ENCODE measurements around the gene ZFAND2B.

Gene ZFAND2B

GRCh38 chr2:219218217-219218731 is 11.7 kb downstream of the ZFAND2B start:
- Histone ChIP-seq H3K4me1 (ENCODE audit: insufficient read depth, low read length) (peaks cover 26% of the 10 kb centered on the region), H3K36me3 (ENCODE audit: insufficient read depth, low read length) (peaks cover 67% of the 10 kb centered on the region), H3K9me3 (ENCODE audit: low read length) (no peaks in the 10 kb centered on the region), H3K27me3 (ENCODE audit: control insufficient read depth in 1 of 2, insufficient read depth in 2 of 2, low read length in 2 of 2) (no peaks in the 10 kb centered on the region), H3K27ac (ENCODE audit: low read depth, low read length) (peak overlapping the region; percentile 93), H3K9ac (ENCODE audit: low read length) (no peak overlapping the region), H3K4me3 (ENCODE audit: low read depth in 1 of 2, low read length in 2 of 2) (peak overlapping the region; percentile 50 to 58)

DNA sequence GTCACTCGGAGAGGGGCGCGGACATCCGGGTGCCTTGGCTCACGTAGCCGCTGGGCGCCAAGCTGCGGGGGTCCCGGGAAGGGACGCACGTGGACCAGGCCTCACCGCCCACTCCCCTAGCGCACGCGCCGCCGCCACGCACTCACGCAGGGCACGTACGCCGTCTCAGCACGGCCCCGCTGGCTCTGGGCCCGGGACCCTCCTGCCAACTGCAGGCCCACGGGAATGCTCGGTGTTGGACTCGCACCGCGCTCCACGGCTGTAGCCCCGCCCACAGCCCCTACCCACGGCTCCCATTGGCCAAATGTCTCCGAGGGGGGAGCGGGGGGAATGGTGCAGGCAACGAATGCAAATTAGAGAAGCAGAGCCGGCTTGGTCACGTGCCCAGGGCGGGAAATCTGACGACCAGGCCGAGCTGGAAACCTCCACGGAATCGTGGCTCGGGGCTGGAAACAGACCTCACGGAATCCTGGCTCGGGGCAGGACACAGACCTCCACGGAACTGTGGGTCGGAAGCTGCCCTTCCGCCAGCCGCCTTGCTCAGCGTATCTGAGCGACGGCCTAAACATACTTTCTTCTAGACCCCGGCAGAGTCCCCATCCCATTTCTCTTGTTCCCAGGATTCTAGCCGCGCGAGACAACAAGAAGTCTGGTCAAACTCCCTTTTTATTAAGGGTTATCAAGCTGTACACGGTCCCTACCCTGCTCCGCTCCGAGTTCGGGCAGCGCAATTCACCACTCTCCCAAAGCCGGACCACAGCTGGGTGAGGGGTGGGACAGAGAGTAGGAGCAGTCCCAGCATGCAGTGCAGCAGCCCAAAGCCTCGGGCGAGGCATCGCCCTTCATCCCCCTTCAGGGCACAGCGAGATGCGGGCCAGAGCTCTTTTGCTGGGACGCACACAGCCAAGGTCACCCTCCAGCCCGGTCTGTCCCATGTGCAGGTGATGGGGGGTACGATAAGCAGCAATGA is 12.4 kb downstream of the ZFAND2B start, which contains the start of gene ABCB6:
TSS of gene ABCB6 (minus strand) at position 227 of the 970 bp plus-strand sequence. CDS start 285 bp downstream, outside the sequence.
- H3K4me1 ChIP-seq (ENCODE audit: insufficient read depth, low read length) = peaks cover 26% of the 10 kb centered on the region
- no peaks in the 10 kb centered on the region for H3K9me3 ChIP-seq (ENCODE audit: low read length)
- H3K36me3 ChIP-seq (ENCODE audit: insufficient read depth, low read length) = peaks cover 69% of the 10 kb centered on the region
- H3K27me3 ChIP-seq (ENCODE audit: control insufficient read depth in 1 of 2, insufficient read depth in 2 of 2, low read length in 2 of 2) = no peaks in the 10 kb centered on the region
- peak within 1 kb of the TSS; percentile 93 for H3K27ac ChIP-seq (ENCODE audit: low read depth, low read length)
- H3K9ac ChIP-seq (ENCODE audit: low read length) = peak within 1 kb of the TSS; percentile 76
- H3K4me3 ChIP-seq (ENCODE audit: low read depth in 1 of 2, low read length in 2 of 2) = peak within 1 kb of the TSS; percentile 50 to 58

DNA sequence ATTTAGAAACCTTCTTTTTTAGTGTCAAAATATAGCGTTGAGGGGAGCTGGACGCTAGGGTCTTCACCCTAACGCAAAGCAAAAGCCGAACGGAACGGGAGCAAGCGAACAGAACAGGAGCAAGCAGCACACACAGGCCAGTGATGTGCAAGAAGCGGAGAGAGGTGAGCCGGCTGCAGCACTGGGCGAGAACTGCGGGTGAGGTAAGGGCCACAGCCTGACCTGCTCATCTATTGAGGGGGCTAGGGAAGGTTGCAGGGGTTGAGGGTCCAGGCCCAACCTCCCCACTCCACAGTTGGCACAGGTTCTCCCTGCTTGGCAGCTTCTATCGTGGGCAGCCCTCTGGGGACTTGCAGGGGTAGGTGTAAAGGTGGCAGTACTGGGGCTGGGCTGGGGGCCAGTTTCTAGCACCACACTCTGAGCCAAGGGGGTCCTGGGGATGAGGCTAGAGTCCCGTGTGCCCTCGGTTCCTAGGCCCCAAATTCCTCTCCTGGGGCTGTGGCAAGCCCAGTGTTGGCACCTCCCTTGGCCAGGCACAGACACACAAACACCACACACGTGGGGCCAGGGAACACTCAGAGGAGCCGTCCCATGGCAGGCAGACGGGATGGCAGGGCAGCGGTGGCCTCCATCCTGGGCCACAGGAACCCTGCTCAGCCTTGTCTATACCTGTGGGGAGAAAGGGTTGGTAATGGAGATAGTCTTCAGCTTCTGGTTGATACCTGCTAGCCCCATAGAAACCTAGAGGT is 13.4 kb downstream of the ZFAND2B start:
- peaks cover 69% of the 10 kb centered on the region for H3K36me3 ChIP-seq (ENCODE audit: insufficient read depth, low read length)
- no peaks in the 10 kb centered on the region for H3K27me3 ChIP-seq (ENCODE audit: control insufficient read depth in 1 of 2, insufficient read depth in 2 of 2, low read length in 2 of 2)
- peak overlapping the region; percentile 93 for H3K27ac ChIP-seq (ENCODE audit: low read depth, low read length)
- H3K4me3 ChIP-seq (ENCODE audit: low read depth in 1 of 2, low read length in 2 of 2) = peak overlapping the region in 1 of 2 donors; percentile 58
- H3K9ac ChIP-seq (ENCODE audit: low read length) = peak overlapping the region; percentile 76
- no peaks in the 10 kb centered on the region for H3K9me3 ChIP-seq (ENCODE audit: low read length)
- peaks cover 26% of the 10 kb centered on the region for H3K4me1 ChIP-seq (ENCODE audit: insufficient read depth, low read length)

DNA sequence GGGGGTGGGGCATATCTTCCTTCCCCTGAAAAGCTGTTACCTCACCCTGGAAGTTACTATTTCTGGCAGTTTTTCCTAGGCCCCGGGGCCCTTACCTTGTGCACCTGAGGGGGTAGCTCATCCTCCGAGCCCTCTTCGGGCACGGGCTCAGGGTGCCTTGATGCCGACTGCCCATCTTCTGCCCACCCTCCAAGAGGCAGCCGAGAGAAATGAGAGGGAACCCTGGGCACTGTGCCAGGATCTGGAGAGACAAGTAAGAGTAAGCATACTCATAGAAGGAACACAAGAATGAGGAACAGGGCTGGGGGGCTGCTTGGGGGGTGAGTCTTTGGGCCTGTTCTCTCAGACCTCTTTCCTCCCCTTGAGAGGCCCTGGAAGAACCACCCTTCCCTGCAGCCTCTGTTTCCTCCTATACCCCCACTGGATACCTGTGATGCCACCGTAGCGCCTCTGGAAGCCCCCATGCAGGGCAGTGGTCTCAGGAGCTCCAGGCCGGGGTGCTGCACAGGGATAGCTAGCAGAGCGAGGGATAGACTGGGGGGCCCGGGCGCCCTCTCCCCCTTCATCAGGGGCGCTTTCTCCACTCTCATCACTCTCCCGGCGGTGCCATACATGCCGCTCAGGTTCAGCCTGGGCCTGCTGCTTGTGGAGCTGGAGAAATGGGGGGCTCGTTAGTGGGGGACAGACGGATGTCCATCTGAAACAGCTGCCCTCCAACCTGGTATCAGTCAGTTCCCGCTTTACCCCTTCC is 14.2 kb downstream of the ZFAND2B start:
- Histone ChIP-seq H3K36me3 (ENCODE audit: insufficient read depth, low read length) (peaks cover 66% of the 10 kb centered on the region), H3K4me3 (ENCODE audit: low read depth in 1 of 2, low read length in 2 of 2) (no peak overlapping the region), H3K4me1 (ENCODE audit: insufficient read depth, low read length) (peaks cover 26% of the 10 kb centered on the region), H3K27me3 (ENCODE audit: control insufficient read depth in 1 of 2, insufficient read depth in 2 of 2, low read length in 2 of 2) (no peaks in the 10 kb centered on the region), H3K9ac (ENCODE audit: low read length) (no peak overlapping the region), H3K27ac (ENCODE audit: low read depth, low read length) (no peak overlapping the region), H3K9me3 (ENCODE audit: low read length) (no peaks in the 10 kb centered on the region)

GRCh38 chr2:219221957-219222518 is 15.5 kb downstream of the ZFAND2B start:
- Histone ChIP-seq H3K27ac (ENCODE audit: low read depth, low read length) (no peak overlapping the region), H3K9me3 (ENCODE audit: low read length) (no peaks in the 10 kb centered on the region), H3K4me3 (ENCODE audit: low read depth in 1 of 2, low read length in 2 of 2) (no peak overlapping the region), H3K9ac (ENCODE audit: low read length) (no peak overlapping the region), H3K27me3 (ENCODE audit: control insufficient read depth in 1 of 2, insufficient read depth in 2 of 2, low read length in 2 of 2) (no peaks in the 10 kb centered on the region), H3K36me3 (ENCODE audit: insufficient read depth, low read length) (peaks cover 65% of the 10 kb centered on the region), H3K4me1 (ENCODE audit: insufficient read depth, low read length) (peaks cover 18% of the 10 kb centered on the region)

- Histone ChIP-seq H3K36me3 (ENCODE audit: insufficient read depth, low read length) (peaks cover 67% of the 10 kb centered on the region), H3K27me3 (ENCODE audit: control insufficient read depth in 1 of 2, insufficient read depth in 2 of 2, low read length in 2 of 2) (no peaks in the 10 kb centered on the region), H3K9ac (ENCODE audit: low read length) (no peak overlapping the region), H3K9me3 (ENCODE audit: low read length) (no peaks in the 10 kb centered on the region), H3K4me1 (ENCODE audit: insufficient read depth, low read length) (peaks cover 24% of the 10 kb centered on the region), H3K4me3 (ENCODE audit: low read depth in 1 of 2, low read length in 2 of 2) (no peak overlapping the region), H3K27ac (ENCODE audit: low read depth, low read length) (no peak overlapping the region)
Measured at GRCh38 chr2:219223831-219224610, 17.4 kb downstream of the ZFAND2B start.

- H3K4me3 ChIP-seq (ENCODE audit: low read depth in 1 of 2, low read length in 2 of 2) = no peak overlapping the region
- H3K4me1 ChIP-seq (ENCODE audit: insufficient read depth, low read length) = peaks cover 16% of the 10 kb centered on the region
- H3K27ac ChIP-seq (ENCODE audit: low read depth, low read length) = no peak overlapping the region
- peaks cover 61% of the 10 kb centered on the region for H3K36me3 ChIP-seq (ENCODE audit: insufficient read depth, low read length)
- H3K27me3 ChIP-seq (ENCODE audit: control insufficient read depth in 1 of 2, insufficient read depth in 2 of 2, low read length in 2 of 2) = no peaks in the 10 kb centered on the region
- no peaks in the 10 kb centered on the region for H3K9me3 ChIP-seq (ENCODE audit: low read length)
- no peak overlapping the region for H3K9ac ChIP-seq (ENCODE audit: low read length)
Measured at GRCh38 chr2:219225350-219225749, 18.8 kb downstream of the ZFAND2B start.

DNA sequence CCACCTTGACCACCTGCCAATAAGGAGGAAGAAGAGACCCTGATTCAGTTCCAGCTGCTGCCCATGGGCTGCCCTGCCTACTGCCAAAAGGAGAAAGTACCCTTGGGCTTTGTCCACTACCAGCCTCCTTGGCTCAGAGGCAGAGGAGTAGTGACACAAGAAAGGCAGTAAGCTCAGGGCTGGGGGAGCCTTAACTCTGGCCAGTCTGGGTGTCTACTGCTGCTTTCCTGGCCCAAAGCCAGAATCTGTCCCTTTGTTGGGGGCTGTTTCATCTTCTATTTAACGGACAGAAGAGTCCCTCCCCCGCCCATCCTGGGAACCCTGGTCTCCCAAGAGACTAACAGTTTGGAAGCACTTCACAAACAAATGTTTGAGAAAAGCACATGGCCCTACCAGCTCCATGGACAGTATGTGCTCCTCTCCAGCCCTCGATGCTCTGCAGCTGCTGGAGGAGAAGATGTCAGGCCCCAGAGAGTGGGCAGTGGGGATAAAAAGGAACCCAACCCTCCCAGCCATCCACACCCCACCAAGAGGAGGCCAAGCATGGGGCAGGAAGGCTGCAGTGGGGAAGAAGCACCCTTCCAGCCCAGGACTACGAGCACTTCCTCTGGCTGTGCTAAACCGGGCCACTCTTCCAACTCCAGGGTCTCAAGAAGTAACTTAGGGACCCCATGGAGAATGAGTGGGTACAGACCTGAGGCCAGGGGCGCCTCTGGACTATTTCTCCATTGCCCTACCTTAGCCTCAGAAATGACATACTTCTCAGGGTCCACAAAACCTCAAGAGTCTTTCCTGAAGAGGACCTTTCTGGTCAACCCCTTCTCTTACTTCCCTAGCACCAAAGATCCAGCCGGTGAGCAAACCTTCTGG is 21.7 kb downstream of the ZFAND2B start:
- Histone ChIP-seq H3K4me1 (ENCODE audit: insufficient read depth, low read length) (peaks cover 24% of the 10 kb centered on the region), H3K36me3 (ENCODE audit: insufficient read depth, low read length) (peaks cover 50% of the 10 kb centered on the region)

GRCh38 chr2:219228911-219229304 is 22.3 kb downstream of the ZFAND2B start:
- peak overlapping the region; percentile 83 to 91 for H3K4me3 ChIP-seq (ENCODE audit: low read depth in 1 of 2, low read length in 2 of 2)
- H3K27ac ChIP-seq (ENCODE audit: low read depth, low read length) = peak overlapping the region; percentile 96
- H3K9ac ChIP-seq (ENCODE audit: low read length) = peak overlapping the region; percentile 88
- H3K9me3 ChIP-seq (ENCODE audit: low read length) = no peaks in the 10 kb centered on the region
- H3K36me3 ChIP-seq (ENCODE audit: insufficient read depth, low read length) = peaks cover 50% of the 10 kb centered on the region
- H3K27me3 ChIP-seq (ENCODE audit: control insufficient read depth in 1 of 2, insufficient read depth in 2 of 2, low read length in 2 of 2) = no peaks in the 10 kb centered on the region
- H3K4me1 ChIP-seq (ENCODE audit: insufficient read depth, low read length) = peaks cover 24% of the 10 kb centered on the region

More for the DNA sequence above, 21.7 kb downstream of the ZFAND2B start:
- H3K27ac ChIP-seq (ENCODE audit: low read depth, low read length) = peak overlapping the region; percentile 96
- H3K4me3 ChIP-seq (ENCODE audit: low read depth in 1 of 2, low read length in 2 of 2) = peak overlapping the region; percentile 83 to 91
- no peaks in the 10 kb centered on the region for H3K9me3 ChIP-seq (ENCODE audit: low read length)
- H3K9ac ChIP-seq (ENCODE audit: low read length) = peak overlapping the region; percentile 88
- no peaks in the 10 kb centered on the region for H3K27me3 ChIP-seq (ENCODE audit: control insufficient read depth in 1 of 2, insufficient read depth in 2 of 2, low read length in 2 of 2)

All from muscle layer of colon (tissue), 2 donors.